Fibroblast of lung (primary cell): ENCODE results near the gene NMUR2. TPM values are rescaled to one million over a fixed set of nuclear protein-coding genes. Genes with fewer than 3 reads are reported as not detected.

ENCODE experiments used
- DNase-seq, 2 donors: peaks; one replicate each; pipeline versions ENCODE4 v3.0.0 to v3.0.0-alpha.2; 2010; ENCODE audit warnings: low read depth in 2 of 2
- H2AFZ ChIP-seq: 2 replicates; pipeline ENCODE4 v1.5.1; 2012; ENCODE audit warnings: low read length, control low read depth, inconsistent platforms
- H3K27ac ChIP-seq: 2 replicates; pipeline ENCODE4 v1.5.1; 2011; ENCODE audit warnings: low read length, control low read depth; ENCODE audit not compliant: insufficient read depth
- H3K27me3 ChIP-seq: 2 replicates; pipeline ENCODE4 v1.5.1; 2011; ENCODE audit warnings: mild to moderate bottlenecking, low read length; ENCODE audit not compliant: control insufficient read depth, insufficient read depth
- H3K36me3 ChIP-seq: 2 replicates; pipeline ENCODE4 v1.5.1; 2011; ENCODE audit warnings: low read length; ENCODE audit not compliant: control insufficient read depth, insufficient read depth
- H3K4me1 ChIP-seq: 2 replicates; pipeline ENCODE4 v1.5.1; 2011; ENCODE audit warnings: low read length; ENCODE audit not compliant: control insufficient read depth, insufficient read depth; ENCODE audit errors: extremely low read depth
- H3K4me2 ChIP-seq: 2 replicates; pipeline ENCODE4 v1.5.1; 2011; ENCODE audit warnings: low read length, control low read depth; ENCODE audit not compliant: insufficient read depth; ENCODE audit errors: extremely low read depth
- H3K4me3 ChIP-seq, 4 experiments: fragments of 200-600 bp in 1 of 4; sonication (generic) in 1 of 4; replicated peaks in 1 of 4; 2 replicates each; pipeline ENCODE4 v1.5.1; 2011 to 2016; ENCODE audit warnings: low read length in 4 of 4, low read depth in 3 of 4, mild to moderate bottlenecking in 3 of 4, control low read depth in 2 of 4, inconsistent platforms in 1 of 4, mixed read lengths in 1 of 4; ENCODE audit not compliant: insufficient read depth in 1 of 4; ENCODE audit errors: control extremely low read depth in 1 of 4
- H3K79me2 ChIP-seq: 2 replicates; pipeline ENCODE4 v1.5.1; 2012; ENCODE audit warnings: mild to moderate bottlenecking, low read length, inconsistent platforms; ENCODE audit not compliant: control insufficient read depth, insufficient read depth
- H3K9ac ChIP-seq: 2 replicates; pipeline ENCODE4 v1.5.1; 2011; ENCODE audit warnings: mild to moderate bottlenecking, low read length, control low read depth; ENCODE audit not compliant: insufficient read depth
- H3K9me3 ChIP-seq: 2 replicates; pipeline ENCODE4 v1.5.1; 2012; ENCODE audit warnings: low read depth, low read length; ENCODE audit not compliant: control insufficient read depth, insufficient read depth
- H4K20me1 ChIP-seq: 2 replicates; pipeline ENCODE4 v1.5.1; 2011; ENCODE audit warnings: low read length; ENCODE audit not compliant: control insufficient read depth, insufficient read depth; ENCODE audit errors: extremely low read depth
- CTCF ChIP-seq, 2 donors: IDR thresholded peaks in 1 of 2; conservative IDR thresholded peaks in 1 of 2; 1 replicate in 1 of 2; 2 replicates in 1 of 2; pipeline ENCODE4 v1.5.1; 2011 to 2012; ENCODE audit warnings: low read length in 2 of 2, control low read depth in 1 of 2, inconsistent platforms in 1 of 2, low read depth in 1 of 2, mild to moderate bottlenecking in 1 of 2
- EZH2 ChIP-seq: IDR thresholded peaks from 2 replicates; pipeline ENCODE4 v1.5.1; 2012; ENCODE audit warnings: low read length, control low read depth, mild to moderate bottlenecking; ENCODE audit errors: missing control alignments
- polyA plus RNA-seq, 2 donors: library from polyadenylated mRNA; depleted of rRNA in 1 of 2; stranded (reverse) in 1 of 2; unstranded in 1 of 2; fragments of >200 nt; gene quantifications; 2 replicates each; pipeline ENCODE4 v1.2.1, GENCODE V29; 2011 to 2012; ENCODE audit warnings: missing spikeins in 1 of 2
- total RNA-seq: library from RNA; depleted of rRNA; stranded (reverse); fragments of >200 nt; gene quantifications from 2 replicates; pipeline ENCODE4 v1.2.1, GENCODE V29; 2014

NMUR2 gene
- total and polyA plus RNA-seq, 2 donors (not counting 1 experiment from before 2014, with no cell fraction given): not detected

GRCh38 chr5:152389208-152389849 lies 15.8 kb downstream of the NMUR2 start:
- no peaks in the 10 kb centered on the region for H3K27me3 ChIP-seq
- H3K4me1 ChIP-seq: no peaks in the 10 kb centered on the region
- H4K20me1 ChIP-seq: no peaks in the 10 kb centered on the region
- H3K27ac ChIP-seq: no peak overlapping the region
- DNase-seq: peak in 1 of 2 donors; percentile 44
- H2AFZ ChIP-seq: no peak overlapping the region
- no peak overlapping the region for H3K4me2 ChIP-seq
- no peaks in the 10 kb centered on the region for H3K9me3 ChIP-seq
- H3K36me3 ChIP-seq: no peaks in the 10 kb centered on the region
- H3K9ac ChIP-seq: no peak overlapping the region
- TF ChIP-seq CTCF (conservative IDR thresholded peaks at IDR 0.05 in 1 of 2, IDR thresholded peaks at IDR 0.05 in 1 of 2; ENCODE audit: low read depth in 1 of 2, low read length in 2 of 2) (no peak), EZH2 (no peak)
- no peaks in the 10 kb centered on the region for H3K79me2 ChIP-seq
- H3K4me3 ChIP-seq: no peak overlapping the region

GRCh38 chr5:152388610-152389009 lies 16.5 kb downstream of the NMUR2 start:
- no peaks in the 10 kb centered on the region for H3K36me3 ChIP-seq
- H3K9ac ChIP-seq: no peak overlapping the region
- no peak overlapping the region for H2AFZ ChIP-seq
- no peak for TF ChIP-seq EZH2
- TF ChIP-seq CTCF (conservative IDR thresholded peaks at IDR 0.05 in 1 of 2, IDR thresholded peaks at IDR 0.05 in 1 of 2; ENCODE audit: low read depth in 1 of 2, low read length in 2 of 2): no peak
- DNase-seq: no peak
- H3K79me2 ChIP-seq: no peaks in the 10 kb centered on the region
- no peaks in the 10 kb centered on the region for H3K27me3 ChIP-seq
- H3K4me3 ChIP-seq: no peak overlapping the region
- no peaks in the 10 kb centered on the region for H4K20me1 ChIP-seq
- no peak overlapping the region for H3K27ac ChIP-seq
- no peaks in the 10 kb centered on the region for H3K9me3 ChIP-seq
- no peak overlapping the region for H3K4me2 ChIP-seq
- no peaks in the 10 kb centered on the region for H3K4me1 ChIP-seq

DNA sequence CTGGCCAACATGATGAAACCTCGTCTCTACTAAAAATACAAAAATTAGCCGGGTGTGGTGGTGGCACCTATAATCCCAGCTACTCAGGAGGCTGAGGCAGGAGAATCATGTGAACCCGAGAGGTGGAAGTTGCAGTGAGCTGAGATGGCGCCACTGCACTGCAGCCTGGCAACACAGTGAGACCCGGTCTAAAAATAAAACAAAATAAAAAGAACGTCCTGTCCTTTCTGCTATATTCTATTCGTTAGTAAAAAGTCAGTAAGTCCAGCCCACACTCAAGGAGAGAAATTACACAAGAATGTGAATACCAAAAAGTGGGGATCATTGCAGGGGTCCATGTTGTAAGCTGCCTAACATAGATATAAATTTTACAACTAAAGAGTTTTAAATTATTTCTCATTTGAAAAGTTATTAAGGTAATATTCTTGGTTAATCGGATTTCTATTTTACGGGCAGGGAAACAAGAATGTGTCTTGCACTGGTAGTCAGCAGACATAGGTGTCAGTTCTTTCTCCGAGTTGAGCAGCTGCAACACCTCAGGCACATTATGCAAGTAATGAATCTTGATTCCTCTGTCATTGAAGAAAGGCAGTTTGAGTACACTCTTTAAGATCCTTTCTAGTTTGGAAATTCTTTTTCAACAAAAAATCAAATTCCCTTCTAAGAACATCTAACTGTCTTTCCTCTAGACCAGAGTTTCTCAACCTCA lies 24.5 kb downstream of the NMUR2 start:
- Histone ChIP-seq H3K9ac (no peak overlapping the region), H3K79me2 (no peaks in the 10 kb centered on the region), H4K20me1 (no peaks in the 10 kb centered on the region), H2AFZ (no peak overlapping the region), H3K27me3 (no peaks in the 10 kb centered on the region), H3K4me3 (no peak overlapping the region), H3K27ac (no peak overlapping the region), H3K9me3 (no peaks in the 10 kb centered on the region), H3K4me1 (no peaks in the 10 kb centered on the region), H3K36me3 (no peaks in the 10 kb centered on the region), H3K4me2 (no peak overlapping the region)
- DNase-seq: no peak
- TF ChIP-seq CTCF (conservative IDR thresholded peaks at IDR 0.05 in 1 of 2, IDR thresholded peaks at IDR 0.05 in 1 of 2; ENCODE audit: low read depth in 1 of 2, low read length in 2 of 2) (no peak), EZH2 (no peak)
